ENCODE measurements around the gene CLECL1. TPM values are rescaled to one million over a fixed set of nuclear protein-coding genes. Genes with fewer than 3 reads are reported as not detected.

Gene CLECL1
- total RNA-seq, 6 donors from 2014 or later = 0.98 to 33.5 (median 1.0) TPM; not detected in 3

GRCh38 chr12:9756170-9756569 lies 23.3 kb upstream of the CLECL1 start:
- no peak for TF ChIP-seq POLR2AphosphoS5 (IDR thresholded peaks at IDR 0.05)
- no peak for TF ChIP-seq EP300 (IDR thresholded peaks at IDR 0.05)
- TF ChIP-seq POLR2A (IDR thresholded peaks at IDR 0.05) = no peak
- TF ChIP-seq, protein P1, sequence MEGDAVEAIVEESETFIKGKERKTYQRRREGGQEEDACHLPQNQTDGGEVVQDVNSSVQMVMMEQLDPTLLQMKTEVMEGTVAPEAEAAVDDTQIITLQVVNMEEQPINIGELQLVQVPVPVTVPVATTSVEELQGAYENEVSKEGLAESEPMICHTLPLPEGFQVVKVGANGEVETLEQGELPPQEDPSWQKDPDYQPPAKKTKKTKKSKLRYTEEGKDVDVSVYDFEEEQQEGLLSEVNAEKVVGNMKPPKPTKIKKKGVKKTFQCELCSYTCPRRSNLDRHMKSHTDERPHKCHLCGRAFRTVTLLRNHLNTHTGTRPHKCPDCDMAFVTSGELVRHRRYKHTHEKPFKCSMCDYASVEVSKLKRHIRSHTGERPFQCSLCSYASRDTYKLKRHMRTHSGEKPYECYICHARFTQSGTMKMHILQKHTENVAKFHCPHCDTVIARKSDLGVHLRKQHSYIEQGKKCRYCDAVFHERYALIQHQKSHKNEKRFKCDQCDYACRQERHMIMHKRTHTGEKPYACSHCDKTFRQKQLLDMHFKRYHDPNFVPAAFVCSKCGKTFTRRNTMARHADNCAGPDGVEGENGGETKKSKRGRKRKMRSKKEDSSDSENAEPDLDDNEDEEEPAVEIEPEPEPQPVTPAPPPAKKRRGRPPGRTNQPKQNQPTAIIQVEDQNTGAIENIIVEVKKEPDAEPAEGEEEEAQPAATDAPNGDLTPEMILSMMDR (IDR thresholded peaks at IDR 0.05) = no peak
- no peak for ATAC-seq (ENCODE audit: low FRiP score in 2 of 2)

GRCh38 chr12:9755567-9755966 lies 22.7 kb upstream of the CLECL1 start:
- 70 to 71% methylated on average over 2 of the region's 2 CpGs for WGBS, 2 donors
- ATAC-seq (ENCODE audit: low FRiP score in 2 of 2) = no peak

More at GRCh38 chr12:9756170-9756569, 23.3 kb upstream of the CLECL1 start:
- no peaks in the 10 kb centered on the region for H3K9me3 ChIP-seq
- 76 to 88% methylated on average over 2 of the region's 2 CpGs for WGBS, 2 donors
- no peaks in the 10 kb centered on the region for H3K36me3 ChIP-seq
- H3K4me3 ChIP-seq = no peak overlapping the region
- H3K4me1 ChIP-seq = peaks cover 0 to 4% (median 2%) of the 10 kb centered on the region in 4 donors
- no peaks in the 10 kb centered on the region for H3K27me3 ChIP-seq
- no peak overlapping the region for H3K27ac ChIP-seq
- DNase-seq = no peak

GRCh38 chr12:9755035-9755434 lies 22.1 kb upstream of the CLECL1 start:
- DNase-seq = no peak
- H3K9me3 ChIP-seq = no peaks in the 10 kb centered on the region
- no peak overlapping the region for H3K4me3 ChIP-seq
- no peak overlapping the region for H3K27ac ChIP-seq
- TF ChIP-seq POLR2AphosphoS5 (IDR thresholded peaks at IDR 0.05) (no peak), POLR2A (IDR thresholded peaks at IDR 0.05) (no peak), EP300 (IDR thresholded peaks at IDR 0.05) (no peak)
- H3K4me1 ChIP-seq = peaks cover 3 to 9% (median 7%) of the 10 kb centered on the region in 4 donors
- ATAC-seq (ENCODE audit: low FRiP score in 2 of 2) = no peak
- no peaks in the 10 kb centered on the region for H3K27me3 ChIP-seq
- H3K36me3 ChIP-seq = no peaks in the 10 kb centered on the region

More at GRCh38 chr12:9755567-9755966, 22.7 kb upstream of the CLECL1 start:
- H3K27me3 ChIP-seq = no peaks in the 10 kb centered on the region
- H3K36me3 ChIP-seq = no peaks in the 10 kb centered on the region
- TF ChIP-seq POLR2AphosphoS5 (IDR thresholded peaks at IDR 0.05) (no peak), EP300 (IDR thresholded peaks at IDR 0.05) (no peak), POLR2A (IDR thresholded peaks at IDR 0.05) (no peak)
- TF ChIP-seq, protein P1 (IDR thresholded peaks at IDR 0.05) = no peak
- no peak overlapping the region for H3K4me3 ChIP-seq
- H3K27ac ChIP-seq = no peak overlapping the region
- DNase-seq = no peak
- H3K4me1 ChIP-seq = peaks cover 2 to 9% (median 7%) of the 10 kb centered on the region in 4 donors
- H3K9me3 ChIP-seq = no peaks in the 10 kb centered on the region

DNA sequence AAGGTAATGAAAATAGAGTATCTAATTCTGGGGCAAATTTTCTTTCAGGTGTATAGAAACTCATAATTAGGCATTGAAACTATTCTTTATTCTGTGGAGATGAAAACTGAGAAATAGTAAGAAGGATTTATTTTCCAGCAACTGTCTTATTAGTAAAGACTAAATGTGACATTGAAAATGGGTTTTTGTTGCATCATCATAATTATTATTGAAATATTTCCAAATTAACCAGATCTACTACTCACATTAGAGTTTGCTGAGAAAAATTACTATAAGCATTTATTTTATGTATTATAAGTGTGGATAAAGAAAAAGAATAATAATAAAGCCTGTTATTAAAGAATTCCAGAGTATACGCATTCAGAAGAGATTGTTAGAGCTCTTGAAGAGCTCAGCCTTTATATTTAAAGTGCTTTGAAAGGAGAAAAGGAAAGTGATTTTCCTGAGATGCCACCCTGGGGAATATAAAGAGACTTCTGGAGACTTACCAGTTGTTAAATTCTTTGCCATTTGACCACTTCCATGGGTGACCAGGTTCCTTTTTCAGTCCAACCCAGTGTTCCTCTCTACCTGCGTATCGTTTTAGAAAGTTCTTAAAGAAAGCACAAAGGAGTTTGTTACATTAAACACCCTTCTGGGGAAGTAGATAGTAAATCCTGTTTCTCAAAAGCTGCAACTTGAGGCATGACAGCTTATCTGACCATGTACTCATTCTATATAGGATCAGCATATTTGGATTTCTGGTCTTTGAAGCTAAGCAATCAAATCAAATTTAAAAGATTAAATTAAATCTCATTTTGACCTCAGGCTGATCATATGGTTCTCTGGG lies 21.4 kb upstream of the CLECL1 start:
- ATAC-seq (ENCODE audit: low FRiP score in 2 of 2) = no peak
- Histone ChIP-seq H3K27ac (no peak overlapping the region), H3K4me3 (no peak overlapping the region), H3K9me3 (no peaks in the 10 kb centered on the region), H3K4me1 (peaks cover 3 to 9% (median 7%) of the 10 kb centered on the region in 4 donors), H3K27me3 (no peaks in the 10 kb centered on the region), H3K36me3 (no peaks in the 10 kb centered on the region)
- DNase-seq = no peak
- 81% methylated on average over 3 of the region's 3 CpGs for WGBS, 2 donors
- TF ChIP-seq EP300 (IDR thresholded peaks at IDR 0.05) (no peak), POLR2AphosphoS5 (IDR thresholded peaks at IDR 0.05) (no peak), POLR2A (IDR thresholded peaks at IDR 0.05) (no peak)
- TF ChIP-seq, protein P1 (IDR thresholded peaks at IDR 0.05) = no peak

- TF ChIP-seq POLR2AphosphoS5 (IDR thresholded peaks at IDR 0.05) (no peak), POLR2A (IDR thresholded peaks at IDR 0.05) (no peak), EP300 (IDR thresholded peaks at IDR 0.05) (no peak)
- TF ChIP-seq, protein P1 (IDR thresholded peaks at IDR 0.05) = no peak
- Histone ChIP-seq H3K27ac (no peak overlapping the region), H3K9me3 (no peaks in the 10 kb centered on the region), H3K4me1 (peaks cover 3 to 9% (median 7%) of the 10 kb centered on the region in 4 donors), H3K27me3 (no peaks in the 10 kb centered on the region), H3K4me3 (no peak overlapping the region), H3K36me3 (no peaks in the 10 kb centered on the region)
- DNase-seq (no peak), ATAC-seq (ENCODE audit: low FRiP score in 2 of 2) (no peak)
- 67 to 73% methylated on average over 3 of the region's 3 CpGs for WGBS, 2 donors
These were observed 20.6 kb upstream of the CLECL1 start for GRCh38 chr12:9753498-9753897.

Measured in upper lobe of left lung (tissue), 6 donors.